ENCODE results near the gene HYAL2. TPM values are rescaled to one million over a fixed set of nuclear protein-coding genes. Genes with fewer than 3 reads are reported as not detected.

Gene HYAL2
- total and polyA plus RNA-seq, 9 of the 15 experiments (the other 6 are each of a cell fraction or from before 2014, with no cell fraction given): 0.36 to 22.7 (median 11.4) TPM; not detected in 1

DNA sequence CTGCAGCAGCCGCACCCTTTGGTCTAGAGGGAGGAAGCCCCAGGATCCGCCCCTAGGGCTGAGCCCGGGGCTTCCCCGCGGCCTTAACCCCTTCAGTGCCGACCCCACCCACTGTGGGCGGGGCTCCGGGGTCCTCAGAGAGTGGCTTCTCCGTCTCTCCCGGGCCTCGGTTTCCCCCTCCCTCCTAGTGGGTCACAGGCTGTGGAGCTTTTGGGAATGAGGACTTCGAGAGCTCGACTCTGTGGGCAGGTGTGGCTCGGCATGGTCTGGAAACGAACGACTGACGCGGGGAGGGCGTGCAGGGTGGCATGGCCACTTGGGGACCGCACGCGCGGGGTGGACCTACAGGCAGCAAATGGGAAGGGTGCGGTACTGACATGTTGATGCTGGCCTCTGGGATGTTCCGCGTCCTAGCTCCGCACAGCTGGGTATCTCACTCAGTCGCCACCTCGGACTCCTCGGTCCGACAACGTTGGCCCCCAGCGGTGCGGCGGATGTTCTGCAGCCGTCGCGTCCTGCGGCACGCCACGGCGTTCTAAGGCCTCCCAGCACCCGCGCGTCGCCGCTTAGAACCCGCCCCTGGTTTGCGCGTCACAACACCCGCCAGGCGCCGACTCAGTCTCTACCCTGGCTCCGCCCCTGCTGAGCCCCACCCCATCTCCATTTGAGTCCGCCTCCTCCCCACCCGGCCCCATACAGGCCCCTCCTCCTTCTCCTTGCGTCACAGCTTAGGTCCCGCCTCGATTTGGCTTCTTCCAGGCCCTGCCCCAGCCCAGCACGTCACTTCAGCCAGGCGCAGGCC is 23.5 kb downstream of the HYAL2 start, which contains the start of the genes HYAL3 and NAA80 (continued):
- no peak for TF ChIP-seq ATF6 (CRISPR knock-in tag; IDR thresholded peaks at IDR 0.05)
- no peak for TF ChIP-seq GATAD2A (IDR thresholded peaks at IDR 0.05)
- peak; percentile 54 for TF ChIP-seq HCFC1 (IDR thresholded peaks at IDR 0.05; ENCODE audit: low read depth, low read length)
- TF ChIP-seq RBFOX2 (IDR thresholded peaks at IDR 0.05; ENCODE audit: low read depth, low read length): peak; percentile 80
- TF ChIP-seq, protein P1, sequence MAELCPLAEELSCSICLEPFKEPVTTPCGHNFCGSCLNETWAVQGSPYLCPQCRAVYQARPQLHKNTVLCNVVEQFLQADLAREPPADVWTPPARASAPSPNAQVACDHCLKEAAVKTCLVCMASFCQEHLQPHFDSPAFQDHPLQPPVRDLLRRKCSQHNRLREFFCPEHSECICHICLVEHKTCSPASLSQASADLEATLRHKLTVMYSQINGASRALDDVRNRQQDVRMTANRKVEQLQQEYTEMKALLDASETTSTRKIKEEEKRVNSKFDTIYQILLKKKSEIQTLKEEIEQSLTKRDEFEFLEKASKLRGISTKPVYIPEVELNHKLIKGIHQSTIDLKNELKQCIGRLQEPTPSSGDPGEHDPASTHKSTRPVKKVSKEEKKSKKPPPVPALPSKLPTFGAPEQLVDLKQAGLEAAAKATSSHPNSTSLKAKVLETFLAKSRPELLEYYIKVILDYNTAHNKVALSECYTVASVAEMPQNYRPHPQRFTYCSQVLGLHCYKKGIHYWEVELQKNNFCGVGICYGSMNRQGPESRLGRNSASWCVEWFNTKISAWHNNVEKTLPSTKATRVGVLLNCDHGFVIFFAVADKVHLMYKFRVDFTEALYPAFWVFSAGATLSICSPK (IDR thresholded peaks at IDR 0.05; ENCODE audit: borderline replicate concordance): no peak
- TF ChIP-seq DACH1 (IDR thresholded peaks at IDR 0.05; ENCODE audit: partially characterized antibody): peak; percentile 35
- no peak for TF ChIP-seq PHF20 (IDR thresholded peaks at IDR 0.05; ENCODE audit: partially characterized antibody)
- TF ChIP-seq JUND (IDR thresholded peaks at IDR 0.05; ENCODE audit: borderline replicate concordance, low read depth, low read length): no peak; the same call in 1 of the 2 replicates
- no peak for TF ChIP-seq JUND (tag; IDR thresholded peaks at IDR 0.05; ENCODE audit: borderline replicate concordance, low read depth, low read length)
- peak in 1 of 2 experiments; percentile 46; a peak in 3 of 4 replicates for TF ChIP-seq MAZ (CRISPR knock-in tag; conservative IDR thresholded peaks at IDR 0.05 in 1 of 2, IDR thresholded peaks at IDR 0.05 in 1 of 2)
- peak; percentile 92 for TF ChIP-seq TFAP4 (CRISPR knock-in tag; IDR thresholded peaks at IDR 0.05; ENCODE audit: borderline replicate concordance)
- TF ChIP-seq HDAC2 (IDR thresholded peaks at IDR 0.05): peak; percentile 79
- no peak for TF ChIP-seq CEBPG (CRISPR knock-in tag; IDR thresholded peaks at IDR 0.05)
- no peak for TF ChIP-seq CEBPG (tag; conservative IDR thresholded peaks at IDR 0.05 in 1 of 2, IDR thresholded peaks at IDR 0.05 in 1 of 2)
- TF ChIP-seq ARID4B (CRISPR knock-in tag; IDR thresholded peaks at IDR 0.05): peak; percentile 93
- TF ChIP-seq SMAD2 (IDR thresholded peaks at IDR 0.05; ENCODE audit: low read depth, low read length): no peak
- peak; percentile 19 for TF ChIP-seq SP2 (IDR thresholded peaks at IDR 0.05; ENCODE audit: extremely low read depth, low read depth, low read length, poor library complexity, severe bottlenecking)
